ENCODE results near the gene AIFM2.
"Not testable (repeated sequence)": the region's sequence is repeated elsewhere in the genome, so short reads cannot be mapped to it uniquely, and the experiment has no call there.

Gene AIFM2

GRCh38 chr10:70132098-70133029 is at the start of gene AIFM2:
Gene AIFM2 (minus strand): TSS chr10:70132825. CDS start chr10:70124084, 8,741 bp downstream.
- DNase-seq (ENCODE audit: low spot score), result peak; percentile 86

- not testable (repeated sequence) for DNase-seq (ENCODE audit: low spot score)
Observed at GRCh38 chr10:70179209-70179608, 46.6 kb upstream of the AIFM2 start.

DNA sequence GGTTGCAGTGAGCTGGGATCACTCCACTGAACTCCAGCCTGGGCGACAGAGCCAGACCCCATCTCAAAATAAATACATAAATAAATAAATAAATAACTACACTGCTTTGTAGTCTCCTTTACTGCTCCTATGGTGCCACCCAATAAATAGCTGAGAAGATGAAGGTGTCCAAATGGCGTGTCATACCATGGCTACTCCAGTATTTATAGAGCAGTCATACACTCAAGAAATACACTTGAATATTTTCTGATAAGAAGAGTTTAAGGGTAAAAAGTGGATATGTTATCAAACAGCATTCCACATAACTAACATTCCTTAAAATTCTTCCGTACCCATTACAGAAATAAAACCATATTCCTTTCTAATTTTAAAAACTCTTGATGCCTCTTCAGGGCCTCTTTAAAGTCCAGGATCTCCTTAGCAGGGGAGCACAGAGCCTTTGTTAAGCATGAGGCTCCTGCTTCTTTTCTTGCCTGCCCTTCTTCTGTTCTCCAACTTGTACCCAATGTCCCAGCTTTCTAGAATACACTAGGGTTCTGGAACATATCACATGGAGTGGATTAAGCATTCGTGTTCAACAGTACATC is 45.6 kb upstream of the AIFM2 start:
- no peak for DNase-seq (ENCODE audit: low spot score)

GRCh38 chr10:70176441-70176840 is 43.8 kb upstream of the AIFM2 start:
- no peak for DNase-seq (ENCODE audit: low spot score)

GRCh38 chr10:70175516-70175915 is 42.9 kb upstream of the AIFM2 start:
- DNase-seq (ENCODE audit: low spot score), result no peak

GRCh38 chr10:70174058-70174741 is 41.6 kb upstream of the AIFM2 start:
- no peak for DNase-seq (ENCODE audit: low spot score)

DNA sequence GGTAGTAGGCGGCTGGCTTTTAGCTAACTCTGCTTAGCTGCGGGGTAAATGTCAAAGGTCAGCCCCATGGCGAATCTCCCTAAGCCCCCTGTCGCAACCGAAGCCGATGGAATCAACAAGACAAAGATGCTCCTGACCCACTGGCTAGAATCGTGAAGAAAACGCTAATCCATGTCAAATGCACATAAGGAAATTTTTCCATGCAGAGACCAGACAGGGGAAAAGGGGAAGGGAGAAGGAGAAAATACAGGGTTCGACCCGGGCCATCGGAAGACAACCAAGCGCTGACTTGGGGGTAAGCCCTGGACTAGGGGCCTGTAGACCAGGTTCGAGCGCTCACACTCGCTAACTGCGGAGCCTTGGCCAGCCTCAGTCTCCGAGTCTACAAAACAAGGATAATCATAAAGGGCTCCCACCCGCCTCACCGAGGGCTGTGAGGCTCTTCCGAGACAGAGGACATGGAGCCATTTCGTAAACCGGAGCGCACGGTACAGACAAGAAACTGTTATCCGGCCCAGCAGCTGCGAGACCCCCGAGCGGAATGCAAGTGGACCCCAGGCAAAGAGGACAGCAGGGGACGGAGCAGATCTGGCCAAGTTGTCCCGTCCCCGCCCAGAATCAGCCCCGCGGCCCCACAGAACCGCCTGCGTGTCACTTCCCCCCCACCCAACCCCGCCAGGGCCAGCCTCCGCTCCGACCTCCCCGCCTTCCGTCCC is 37.2 kb upstream of the AIFM2 start:
- DNase-seq (ENCODE audit: low spot score), result peak; percentile 11

- DNase-seq (ENCODE audit: low spot score), result no peak
Observed at GRCh38 chr10:70169011-70169410, 36.4 kb upstream of the AIFM2 start.

GRCh38 chr10:70167246-70167645 is 34.6 kb upstream of the AIFM2 start:
- DNase-seq (ENCODE audit: low spot score), result no peak

GRCh38 chr10:70166394-70166793 is 33.8 kb upstream of the AIFM2 start:
- DNase-seq (ENCODE audit: low spot score), result no peak

DNA sequence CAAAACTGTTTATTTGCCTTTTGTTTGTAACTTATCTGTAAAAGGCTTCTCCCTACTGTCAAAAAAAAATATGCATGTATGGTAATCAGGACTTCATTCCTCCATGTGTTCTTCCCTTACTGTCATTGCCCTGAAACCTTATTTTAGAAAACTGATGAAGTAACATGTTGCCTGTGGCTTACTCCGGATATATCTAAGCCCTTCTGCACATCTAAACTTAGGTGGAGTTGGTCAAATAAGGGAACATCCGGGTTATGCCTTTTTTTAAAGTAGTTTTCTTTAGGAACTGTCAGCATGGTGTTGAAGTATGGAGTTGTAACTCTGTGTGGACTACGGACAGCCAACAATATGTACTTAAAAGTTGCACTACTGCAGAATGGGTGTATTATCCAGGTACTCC is 31.5 kb upstream of the AIFM2 start:
- DNase-seq (ENCODE audit: low spot score), result no peak

- DNase-seq (ENCODE audit: low spot score), result no peak
Observed at GRCh38 chr10:70163448-70163847, 30.8 kb upstream of the AIFM2 start.

DNA sequence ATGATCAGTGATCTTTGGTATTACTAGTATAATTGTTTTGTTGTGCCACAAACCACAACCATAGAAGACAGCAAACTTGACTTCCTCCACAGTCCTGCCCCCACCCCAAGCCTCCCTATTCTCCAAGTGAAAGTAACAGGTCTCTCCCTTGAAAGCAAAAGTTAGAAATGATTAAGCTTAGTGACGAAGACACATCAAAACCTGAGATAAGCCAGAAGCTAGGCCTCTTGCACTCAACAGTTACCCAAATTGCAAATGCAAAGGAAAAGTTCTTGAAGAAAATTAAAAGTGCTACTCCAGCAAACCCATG is 30.2 kb upstream of the AIFM2 start:
- no peak for DNase-seq (ENCODE audit: low spot score)

DNA sequence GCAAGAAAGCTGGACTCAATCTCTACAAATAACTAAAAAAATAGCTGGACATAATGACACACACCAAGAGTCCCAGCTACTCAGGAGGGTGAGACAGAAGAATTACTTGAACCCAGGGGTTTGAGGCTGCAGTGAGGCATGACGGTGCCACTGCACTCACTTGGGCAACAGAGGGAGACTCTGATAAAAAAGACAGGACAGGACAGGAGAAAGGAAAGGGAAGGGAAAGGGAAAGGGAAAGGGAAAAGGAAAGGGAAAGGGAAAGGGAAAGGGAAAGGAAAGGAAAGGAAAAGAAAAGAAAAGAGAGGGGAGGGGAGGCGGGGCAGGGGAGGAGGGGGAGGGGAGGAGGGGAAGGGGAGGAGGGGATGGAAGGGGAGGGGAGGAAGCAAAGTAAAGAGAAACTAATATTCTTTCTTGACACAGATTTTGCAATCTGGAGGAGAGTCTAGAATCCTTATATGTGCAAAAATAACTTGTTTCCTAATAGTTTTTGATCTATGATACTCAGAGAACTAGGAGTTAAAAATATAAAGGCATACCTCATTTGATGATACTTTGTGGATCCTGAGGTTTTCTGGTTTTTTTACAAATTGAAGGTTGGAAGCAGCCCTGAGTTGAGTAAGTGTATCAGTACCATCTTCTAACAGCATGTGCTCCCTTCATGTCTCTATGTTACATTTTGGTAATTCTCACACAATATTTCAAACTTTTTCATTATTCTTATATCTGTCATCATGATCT is 29.7 kb upstream of the AIFM2 start:
- no peak for DNase-seq (ENCODE audit: low spot score)

GRCh38 chr10:70160798-70161197 is 28.2 kb upstream of the AIFM2 start:
- DNase-seq (ENCODE audit: low spot score), result no peak

GRCh38 chr10:70159366-70159765 is 26.7 kb upstream of the AIFM2 start:
- not testable (repeated sequence) for DNase-seq (ENCODE audit: low spot score)

DNA sequence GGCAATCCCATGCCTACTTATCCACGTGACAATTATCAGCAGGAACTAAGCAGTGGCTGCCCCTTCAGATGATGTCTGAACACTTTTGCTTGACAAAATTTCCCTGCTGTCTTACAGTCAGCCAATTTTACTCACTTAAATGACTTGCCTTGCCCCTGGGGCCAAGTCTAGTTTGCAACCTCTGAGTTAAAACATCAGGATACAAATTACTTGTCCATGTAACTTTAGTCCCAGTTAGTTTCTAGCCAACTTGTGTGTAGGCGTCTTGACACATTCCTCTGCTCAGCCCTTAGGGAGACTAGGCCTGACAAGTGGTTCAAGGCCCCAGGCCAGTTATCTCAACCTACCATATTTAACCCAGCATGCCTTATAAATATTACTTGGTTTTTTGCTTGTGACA is 25.5 kb upstream of the AIFM2 start:
- no peak for DNase-seq (ENCODE audit: low spot score)

- DNase-seq (ENCODE audit: low spot score), result no peak
Observed at GRCh38 chr10:70155255-70155838, 22.7 kb upstream of the AIFM2 start.

DNA sequence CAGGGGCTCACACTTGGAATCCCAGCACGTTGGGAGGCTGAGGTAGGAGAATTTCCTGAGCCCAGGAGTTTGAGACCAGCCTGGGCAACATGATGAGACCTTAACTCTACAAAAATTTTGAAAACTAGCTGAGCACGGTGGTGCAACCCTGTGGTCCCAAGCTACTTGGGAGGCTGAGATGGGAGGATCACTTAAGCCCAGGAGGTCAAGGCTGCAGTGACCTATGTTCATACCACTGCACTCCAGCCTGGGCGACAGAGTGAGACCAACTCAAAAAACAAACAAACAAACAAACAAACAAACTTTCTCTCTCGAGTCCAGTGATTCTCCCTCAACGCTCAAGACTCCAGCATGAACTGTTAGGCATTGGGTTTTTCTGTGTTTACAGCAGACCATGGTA is 15.9 kb upstream of the AIFM2 start:
- DNase-seq (ENCODE audit: low spot score), result no peak

DNA sequence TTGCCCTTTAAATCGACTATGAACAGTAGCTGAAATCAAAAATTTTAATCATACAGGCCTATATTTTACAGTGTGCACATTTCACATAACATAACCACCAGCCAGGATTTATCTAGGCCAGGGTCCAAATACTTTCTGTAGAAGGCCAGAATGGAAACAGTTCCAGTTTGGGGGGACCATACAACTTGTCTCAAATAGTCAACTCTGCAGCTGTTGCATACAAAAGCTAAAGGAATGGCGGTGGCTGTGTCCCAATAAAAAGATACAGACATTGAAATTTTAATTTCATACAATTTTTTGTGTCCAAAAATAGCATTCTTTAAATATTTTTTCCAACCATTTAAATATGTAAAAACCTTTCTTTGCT is 14.6 kb upstream of the AIFM2 start:
- no peak for DNase-seq (ENCODE audit: low spot score)

DNA sequence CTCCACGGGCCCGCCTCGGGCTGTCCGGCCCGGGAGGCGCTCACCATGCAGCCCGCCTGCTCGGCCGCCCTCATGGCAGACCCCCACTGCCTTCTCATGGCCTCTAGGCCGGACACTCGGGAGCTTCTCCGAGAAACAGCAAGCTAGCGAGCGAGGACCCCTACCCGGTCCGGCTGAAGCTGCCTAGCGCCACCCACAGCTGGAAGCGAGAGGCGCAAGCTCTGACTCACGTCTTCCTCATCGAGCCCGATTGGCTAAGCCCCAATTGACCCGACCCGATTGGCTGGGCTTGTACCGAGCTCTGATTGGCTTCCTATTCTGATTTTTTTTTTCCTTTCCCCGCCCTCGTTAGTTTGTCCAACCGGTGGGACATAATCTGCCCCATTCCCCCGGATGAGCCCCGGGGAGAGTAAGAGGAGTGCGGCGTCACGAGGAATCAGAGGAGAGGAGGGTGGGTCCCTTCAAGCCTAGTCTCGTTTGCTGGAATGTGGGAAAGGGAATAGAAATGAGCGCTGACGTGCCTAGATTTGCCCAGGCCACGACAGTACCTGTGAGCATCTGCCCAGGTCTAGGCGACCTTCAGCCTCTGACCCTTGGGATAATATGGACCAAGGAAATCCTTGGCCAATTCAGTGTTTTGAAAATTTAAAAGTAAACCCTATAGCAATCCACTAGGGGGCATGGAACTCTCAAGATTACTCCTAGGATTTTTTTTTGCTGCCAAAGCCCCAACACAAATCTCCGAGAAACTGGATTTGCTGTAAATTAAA is 14.0 kb upstream of the AIFM2 start, which contains the start of gene TYSND1:
Gene TYSND1, minus strand, starts transcription at position 212 of the 770 bp plus-strand sequence. Its CDS starts 114 bp downstream, at position 98.
- DNase-seq (ENCODE audit: low spot score), result peak; percentile 98
